Brain microvascular endothelial cell (primary cell): Measurements from ENCODE around the gene PHTF2.
"Not testable (repeated sequence)": the region's sequence is repeated elsewhere in the genome, so short reads cannot be mapped to it uniquely, and the experiment has no call there.

Source experiments
- DNase-seq: peaks from one replicate; pipeline ENCODE4 v3.0.0-alpha.2; 2020
- H3K27ac ChIP-seq: fragments of 250-450 bp; sonication (Bioruptor Pico); 2 replicates; pipeline ENCODE4 v1.5.1; 2020; ENCODE audit warnings: mild to moderate bottlenecking, moderate library complexity
- H3K27me3 ChIP-seq: fragments of 250-450 bp; sonication (Bioruptor Pico); replicated peaks from 2 replicates; pipeline ENCODE4 v1.5.1; 2020; ENCODE audit warnings: mild to moderate bottlenecking
- H3K36me3 ChIP-seq: fragments of 250-450 bp; sonication (Bioruptor Pico); replicated peaks from 2 replicates; pipeline ENCODE4 v1.5.1; 2020; ENCODE audit warnings: mild to moderate bottlenecking
- H3K4me3 ChIP-seq: 2 replicates; pipeline ENCODE4 v1.5.1; 2011; ENCODE audit warnings: low read depth, mild to moderate bottlenecking, control low read depth, low read length, moderate library complexity
- CTCF ChIP-seq: IDR thresholded peaks from 2 replicates; pipeline ENCODE4 v1.5.1; 2011; ENCODE audit warnings: low read depth, mild to moderate bottlenecking, moderate library complexity, low read length, control low read depth, inconsistent platforms; ENCODE audit errors: missing control alignments
- in situ Hi-C: cut with HindIII; loops from 2 replicates; pipeline ENCODE4 v1.10.0; 2017; ENCODE audit warnings: low sequenced_read_pairs, low pct_ligation_motif_present

PHTF2 gene

DNA sequence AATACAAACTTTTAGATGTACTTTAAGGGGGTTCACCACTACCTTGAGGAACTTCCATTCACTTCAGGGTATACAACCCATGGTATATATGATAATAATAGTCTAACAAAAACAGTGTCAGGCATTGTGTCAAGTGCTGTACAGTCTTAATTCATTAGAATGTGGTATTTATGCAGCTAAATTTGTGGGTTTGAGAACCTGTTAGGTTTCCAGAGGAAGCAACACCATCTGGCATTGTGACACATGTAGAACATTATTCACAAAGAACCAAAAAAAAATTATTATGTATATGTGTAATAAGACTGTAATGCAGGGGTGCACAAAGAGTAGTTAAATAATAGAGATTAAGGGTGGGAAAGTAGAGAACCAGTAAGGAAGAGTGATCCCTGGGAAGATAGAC, 26.7 kb upstream of the PHTF2 start:
- in situ Hi-C loops: loop anchor here (25.0 kb wide), 1 partner anchor 110 kb away; no protein-coding TSS in a partner anchor
- peaks cover 2% of the 10 kb centered on the region for H3K36me3 ChIP-seq
- no peak for TF ChIP-seq CTCF
- no peaks in the 10 kb centered on the region for H3K27me3 ChIP-seq
- H3K27ac ChIP-seq: no peak overlapping the region
- no peak for DNase-seq
- H3K4me3 ChIP-seq: no peak overlapping the region

DNA sequence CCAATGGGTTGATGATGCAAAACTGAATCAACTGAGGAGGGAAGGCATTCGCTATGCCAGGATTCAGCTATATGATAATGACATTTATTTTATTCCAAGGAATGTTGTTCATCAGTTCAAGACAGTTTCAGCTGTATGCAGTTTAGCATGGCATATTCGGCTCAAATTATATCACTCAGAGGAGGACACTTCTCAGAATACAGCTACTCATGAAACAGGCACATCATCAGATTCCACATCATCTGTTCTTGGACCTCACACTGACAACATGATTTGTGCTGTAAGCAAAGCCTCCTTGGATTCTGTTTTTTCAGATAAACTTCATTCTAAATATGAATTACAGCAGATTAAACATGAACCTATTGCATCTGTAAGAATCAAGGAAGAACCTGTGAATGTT, 20.0 kb upstream of the PHTF2 start:
- no peaks in the 10 kb centered on the region for H3K27me3 ChIP-seq
- H3K4me3 ChIP-seq: no peak overlapping the region
- H3K27ac ChIP-seq: no peak overlapping the region
- DNase-seq: no peak
- H3K36me3 ChIP-seq: peaks cover 6% of the 10 kb centered on the region
- no peak for TF ChIP-seq CTCF
- in situ Hi-C loops: no loop called here

- no peaks in the 10 kb centered on the region for H3K27me3 ChIP-seq
- no peak overlapping the region for H3K4me3 ChIP-seq
- in situ Hi-C loops: no loop called here
- H3K27ac ChIP-seq: no peak overlapping the region
- DNase-seq: no peak
- TF ChIP-seq CTCF: no peak
- peaks cover 4% of the 10 kb centered on the region for H3K36me3 ChIP-seq
These were observed 16.2 kb upstream of the PHTF2 start for GRCh38 chr7:77782383-77782782.

DNA sequence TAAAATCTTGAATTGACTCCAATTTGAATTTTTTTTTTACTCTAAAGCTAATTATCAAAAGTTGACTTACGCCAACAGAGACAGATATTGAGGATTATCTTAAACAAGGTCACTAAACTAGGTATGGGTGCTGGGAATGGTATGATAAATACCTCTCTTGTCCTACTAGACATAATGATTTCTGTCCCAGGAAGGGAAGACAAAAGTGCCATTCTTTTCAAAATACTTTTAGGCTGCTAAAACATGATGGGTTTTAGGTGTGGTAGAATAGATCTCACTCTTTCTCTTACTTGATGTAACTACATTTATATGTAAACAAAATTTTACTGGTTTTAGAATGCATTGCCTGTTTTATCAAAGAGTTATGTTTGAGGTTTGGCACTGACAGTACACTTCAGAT, 15.5 kb upstream of the PHTF2 start:
- Histone ChIP-seq H3K27me3 (no peaks in the 10 kb centered on the region), H3K36me3 (peaks cover 4% of the 10 kb centered on the region), H3K4me3 (no peak overlapping the region), H3K27ac (no peak overlapping the region)
- TF ChIP-seq CTCF: no peak
- DNase-seq: no peak
- in situ Hi-C loops: no loop called here

DNA sequence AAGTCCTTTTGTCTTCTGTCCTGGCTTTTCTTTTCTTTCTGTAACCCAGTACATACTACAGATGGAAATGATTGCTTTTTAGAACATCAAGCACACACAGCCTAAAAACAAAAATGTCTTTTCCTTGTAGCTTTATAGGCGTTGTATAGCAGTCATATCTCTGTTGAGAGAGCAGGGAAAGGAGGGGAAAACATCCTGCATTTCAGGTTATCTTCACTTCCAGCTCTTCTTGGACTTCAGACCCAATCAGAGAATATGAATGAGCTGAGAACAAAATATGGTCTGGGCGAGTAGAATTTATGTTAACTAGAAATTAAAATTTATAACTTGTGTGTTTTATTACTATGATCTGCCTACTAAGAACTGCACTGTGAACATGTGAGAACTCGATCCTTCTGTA, 15.0 kb upstream of the PHTF2 start:
- in situ Hi-C loops: no loop called here
- Histone ChIP-seq H3K36me3 (peaks cover 3% of the 10 kb centered on the region), H3K4me3 (no peak overlapping the region), H3K27ac (no peak overlapping the region), H3K27me3 (no peaks in the 10 kb centered on the region)
- TF ChIP-seq CTCF: no peak
- DNase-seq: no peak

GRCh38 chr7:77784426-77784825, 14.1 kb upstream of the PHTF2 start:
- DNase-seq, H3K36me3 ChIP-seq, in situ Hi-C loops, H3K27me3 ChIP-seq, H3K4me3 ChIP-seq, H3K27ac ChIP-seq: not testable (repeated sequence)
